Adipose tissue (tissue), 3 donors: ENCODE measurements around the gene SORCS2. TPM values are rescaled to one million over a fixed set of nuclear protein-coding genes. Genes with fewer than 3 reads are reported as not detected.

Experiments used
- H3K27ac ChIP-seq: one replicate; pipeline ENCODE4 v1.5.1; 2013; ENCODE audit warnings: low read depth, low read length
- WGBS, 3 donors: extraction: QIAGEN DNeasy Blood & Tissue Kit; methylation state at CpG; one replicate each; pipeline ENCODE4 v1.1.7; 2013; 5-methylcytosine and 5-hydroxymethylcytosine counted together
- polyA plus RNA-seq, 3 donors: library from polyadenylated mRNA; stranded (reverse); fragments of 200-250 nt; gene quantifications; one replicate each; pipeline ENCODE4 v1.2.3, GENCODE V29; 2013
- donor health status: healthy with polysubstance abuse.
- donor health status: Bipolar disorder and iron deficiency.
- donor health status: healthy.

The SORCS2 gene
- polyA plus RNA-seq, 3 donors, result 0.22 to 2.2 (median 0.83) TPM

GRCh38 chr4:7179158-7179557 lies 13.2 kb upstream of the SORCS2 start:
- no peak overlapping the region for H3K27ac ChIP-seq
- WGBS, 3 donors, result 94 to 100% (median 97%) methylated on average over 1 of the region's 1 CpG

- whole genome bisulfite sequencing, 3 donors, result 58 to 75% (median 59%) methylated on average over 4 of the region's 4 CpGs
- H3K27ac ChIP-seq, result no peak overlapping the region
Measured at GRCh38 chr4:7180938-7181337, 11.4 kb upstream of the SORCS2 start.

- 69 to 86% (median 78%) methylated on average over 3 of the region's 3 CpGs for WGBS, 3 donors
- no peak overlapping the region for H3K27ac ChIP-seq
Measured at GRCh38 chr4:7182616-7183015, 9.7 kb upstream of the SORCS2 start.

- 36 to 77% (median 45%) methylated on average over 4 of the region's 4 CpGs for WGBS, 3 donors
- H3K27ac ChIP-seq, result no peak overlapping the region
Measured at GRCh38 chr4:7183161-7183560, 9.2 kb upstream of the SORCS2 start.

- WGBS, 3 donors, result 88 to 92% (median 91%) methylated on average over 7 of the region's 7 CpGs
- H3K27ac ChIP-seq, result no peak overlapping the region
Measured at GRCh38 chr4:7183780-7184460, 8.4 kb upstream of the SORCS2 start.

- H3K27ac ChIP-seq, result no peak overlapping the region
- 85 to 92% (median 86%) methylated on average over 10 of the region's 10 CpGs for WGBS, 3 donors
Measured at GRCh38 chr4:7185487-7186030, 6.8 kb upstream of the SORCS2 start.

GRCh38 chr4:7186031-7186430 lies 6.3 kb upstream of the SORCS2 start:
- 34 to 59% (median 58%) methylated on average over 9 of the region's 9 CpGs for WGBS, 3 donors
- no peak overlapping the region for H3K27ac ChIP-seq

GRCh38 chr4:7186516-7187167 lies 5.7 kb upstream of the SORCS2 start:
- WGBS, 3 donors, result 60 to 77% (median 71%) methylated on average over 15 of the region's 15 CpGs

GRCh38 chr4:7187168-7187535 lies 5.2 kb upstream of the SORCS2 start:
- 29 to 72% (median 69%) methylated on average over 7 of the region's 7 CpGs for WGBS, 3 donors
- H3K27ac ChIP-seq, result no peak overlapping the region

More at GRCh38 chr4:7186516-7187167, 5.7 kb upstream of the SORCS2 start:
- no peak overlapping the region for H3K27ac ChIP-seq

- WGBS, 3 donors, result 66 to 82% (median 78%) methylated on average over 7 of the region's 7 CpGs
Measured at GRCh38 chr4:7187691-7188090, 4.6 kb upstream of the SORCS2 start.

GRCh38 chr4:7189066-7189465 lies 3.3 kb upstream of the SORCS2 start:
- 64 to 73% (median 73%) methylated on average over 12 of the region's 12 CpGs for WGBS, 3 donors
- H3K27ac ChIP-seq, result no peak overlapping the region

More at GRCh38 chr4:7187691-7188090, 4.6 kb upstream of the SORCS2 start:
- no peak overlapping the region for H3K27ac ChIP-seq

- WGBS, 3 donors, result 43 to 51% (median 51%) methylated on average over 11 of the region's 11 CpGs
- no peak overlapping the region for H3K27ac ChIP-seq
Measured at GRCh38 chr4:7189475-7190277, 2.7 kb upstream of the SORCS2 start.

GRCh38 chr4:7190278-7190594 lies 2.1 kb upstream of the SORCS2 start:
- 56 to 71% (median 59%) methylated on average over 2 of the region's 2 CpGs for WGBS, 3 donors
- no peak overlapping the region for H3K27ac ChIP-seq

GRCh38 chr4:7190691-7191545 lies 1.4 kb upstream of the SORCS2 start:
- no peak overlapping the region for H3K27ac ChIP-seq

GRCh38 chr4:7191546-7192251 lies 639 bp upstream of the SORCS2 start:
- WGBS, 3 donors, result 62 to 68% (median 63%) methylated on average over 20 to 22 of the region's 22 CpGs
- no peak overlapping the region for H3K27ac ChIP-seq

More at GRCh38 chr4:7190691-7191545, 1.4 kb upstream of the SORCS2 start:
- 82 to 93% (median 86%) methylated on average over 11 of the region's 11 CpGs for WGBS, 3 donors

GRCh38 chr4:7193030-7193958 lies 956 bp downstream of the SORCS2 start:
- H3K27ac ChIP-seq, result no peak overlapping the region

More at GRCh38 chr4:7193030-7193958, 956 bp downstream of the SORCS2 start:
- WGBS, 3 donors, result 4 to 5% (median 4%) methylated on average over 44 to 62 of the region's 62 CpGs
